HepG2 (cell line): Measurements from ENCODE around the gene POFUT2. TPM values are rescaled to one million over a fixed set of nuclear protein-coding genes. Genes with fewer than 3 reads are reported as not detected.
A peak's percentile ranks its signal among the peaks of the same experiment; 100 is the strongest.

Source experiments
- ATM ChIP-seq: fragments of 450-650 bp; IDR thresholded peaks from 2 replicates; pipeline ENCODE4 v1.7.1; 2017; ENCODE audit warnings: mild to moderate bottlenecking, borderline replicate concordance
- DPF2 ChIP-seq: sonication (generic); formaldehyde crosslinking; IDR thresholded peaks from 2 replicates; pipeline ENCODE4 v1.4.0; 2020; ENCODE audit warnings: mild to moderate bottlenecking, low read depth, missing genetic modification reagents, borderline replicate concordance
- HOMEZ ChIP-seq: IDR thresholded peaks from 2 replicates; pipeline ENCODE4 v1.6.1; 2016; ENCODE audit warnings: low read depth
- JDP2 ChIP-seq: sonication (generic); formaldehyde crosslinking; IDR thresholded peaks from 2 replicates; pipeline ENCODE4 v1.8.1; 2022; ENCODE audit warnings: missing genetic modification reagents, borderline replicate concordance
- NFIC ChIP-seq: IDR thresholded peaks from 2 replicates; pipeline ENCODE4 v1.6.1; 2012; ENCODE audit warnings: mild to moderate bottlenecking, low read length, inconsistent platforms
- PBX3 ChIP-seq: sonication (generic); formaldehyde crosslinking; IDR thresholded peaks from 2 replicates; pipeline ENCODE4 v1.8.1; 2023; ENCODE audit warnings: missing genetic modification reagents, inconsistent platforms, borderline replicate concordance
- PRPF4 ChIP-seq: fragments of 200-400 bp; formaldehyde crosslinking; IDR thresholded peaks from 2 replicates; pipeline ENCODE4 v1.6.1; 2016; ENCODE audit warnings: low read length, low read depth; ENCODE audit not compliant: poor library complexity, severe bottlenecking
- SSRP1 ChIP-seq: IDR thresholded peaks from 2 replicates; pipeline ENCODE4 v1.6.1; 2016; ENCODE audit warnings: control low read depth
- TBP ChIP-seq: sonication (generic); formaldehyde crosslinking; IDR thresholded peaks from 2 replicates; pipeline ENCODE4 v1.5.0; 2020; ENCODE audit warnings: missing genetic modification reagents
- ZBTB10 ChIP-seq: sonication (generic); formaldehyde crosslinking; IDR thresholded peaks from 2 replicates; pipeline ENCODE4 v1.4.0; 2020; ENCODE audit warnings: missing genetic modification reagents, borderline replicate concordance
- ZMAT3 ChIP-seq: sonication (generic); formaldehyde crosslinking; conservative IDR thresholded peaks from 2 replicates; pipeline ENCODE4 v1.7.0; 2021; ENCODE audit warnings: missing genetic modification reagents
- ZNF446 ChIP-seq: sonication (generic); formaldehyde crosslinking; IDR thresholded peaks from 2 replicates; pipeline ENCODE4 v1.5.0; 2020; ENCODE audit warnings: mild to moderate bottlenecking, missing genetic modification reagents
- ZNF598 ChIP-seq: sonication (generic); formaldehyde crosslinking; IDR thresholded peaks from 2 replicates; pipeline ENCODE4 v1.5.1; 2020; ENCODE audit warnings: mild to moderate bottlenecking, missing genetic modification reagents, borderline replicate concordance
- ZNF619 ChIP-seq: sonication (generic); formaldehyde crosslinking; IDR thresholded peaks from 2 replicates; pipeline ENCODE4 v1.4.0; 2020; ENCODE audit warnings: mild to moderate bottlenecking, missing genetic modification reagents
- ZSCAN5A ChIP-seq: sonication (generic); formaldehyde crosslinking; IDR thresholded peaks from 2 replicates; pipeline ENCODE4 v1.8.0; 2022; ENCODE audit warnings: mild to moderate bottlenecking, missing genetic modification reagents, borderline replicate concordance
- ZXDC ChIP-seq: sonication (generic); formaldehyde crosslinking; IDR thresholded peaks from 2 replicates; pipeline ENCODE4 v1.5.0; 2020; ENCODE audit warnings: mild to moderate bottlenecking, missing genetic modification reagents
- polyA plus RNA-seq, 8 experiments: library from polyadenylated mRNA; depleted of rRNA in 3 of 8; stranded (reverse) in 7 of 8; unstranded in 1 of 8; fragments of >200 nt; fragmentation: Illumina TruSeq in 4 of 8; extraction: Trizol in 4 of 8; gene quantifications; 2 replicates each; pipeline versions ENCODE4 v1.2.1 to v1.2.3, GENCODE V29; 2011 to 2016; ENCODE audit warnings: low read depth in 4 of 8, missing spikeins in 1 of 8, mixed read lengths in 1 of 8; ENCODE audit not compliant: insufficient read depth in 1 of 8
- total RNA-seq, 5 experiments: library from RNA; depleted of rRNA; stranded (reverse); fragments of >200 nt; fragmentation: Illumina TruSeq; extraction: Trizol; gene quantifications; 2 replicates each; pipeline ENCODE4 v1.2.3, GENCODE V29; 2016; ENCODE audit warnings: low read depth in 1 of 5
- TF ChIP-seq, protein P1 (sequence below): IDR thresholded peaks from 2 replicates; pipeline ENCODE4 v1.6.1; 2016; ENCODE audit warnings: missing genetic modification reagents, missing compliant biosample characterization
- TF ChIP-seq, protein P2 (sequence below): IDR thresholded peaks from 2 replicates; pipeline ENCODE4 v1.6.1; 2016; ENCODE audit warnings: low read depth, borderline replicate concordance

POFUT2 gene
- total and polyA plus RNA-seq, 2 of the 13 experiments (the other 11 are each of a cell fraction or from before 2014, with no cell fraction given), result 22.8 to 24.0 TPM

GRCh38 chr21:45318556-45319404 is 31.1 kb upstream of the POFUT2 start (continued):
- TF ChIP-seq ZBTB10 (CRISPR knock-in tag) (no peak; the same call in 1 of the 2 replicates), ZNF446 (CRISPR knock-in tag) (no peak), ZMAT3 (CRISPR knock-in tag) (0 out of 2 replicates have a peak, but pooled peaks have one; percentile 71), DPF2 (CRISPR knock-in tag) (no peak; the same call in 1 of the 2 replicates), HOMEZ (peak; percentile 63), ZXDC (CRISPR knock-in tag) (no peak), PBX3 (CRISPR knock-in tag) (no peak), ZNF619 (CRISPR knock-in tag) (no peak), JDP2 (CRISPR knock-in tag) (no peak), SSRP1 (CRISPR knock-in tag) (no peak), TBP (no peak), PRPF4 (no peak), ZNF598 (CRISPR knock-in tag) (no peak), ATM (no peak), NFIC (no peak), ZSCAN5A (CRISPR knock-in tag) (no peak)
- TF ChIP-seq, protein P1, sequence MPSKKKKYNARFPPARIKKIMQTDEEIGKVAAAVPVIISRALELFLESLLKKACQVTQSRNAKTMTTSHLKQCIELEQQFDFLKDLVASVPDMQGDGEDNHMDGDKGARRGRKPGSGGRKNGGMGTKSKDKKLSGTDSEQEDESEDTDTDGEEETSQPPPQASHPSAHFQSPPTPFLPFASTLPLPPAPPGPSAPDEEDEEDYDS, result 0 out of 2 replicates have a peak, but pooled peaks have one; percentile 53
- TF ChIP-seq, protein P2, sequence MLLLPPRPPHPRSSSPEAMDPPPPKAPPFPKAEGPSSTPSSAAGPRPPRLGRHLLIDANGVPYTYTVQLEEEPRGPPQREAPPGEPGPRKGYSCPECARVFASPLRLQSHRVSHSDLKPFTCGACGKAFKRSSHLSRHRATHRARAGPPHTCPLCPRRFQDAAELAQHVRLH, result no peak
